Astrocyte (in vitro differentiated cells and primary cell): ENCODE measurements around the gene PPP1R15A.
"Not testable (repeated sequence)": the region's sequence is repeated elsewhere in the genome, so short reads cannot be mapped to it uniquely, and the experiment has no call there.

Experiments used
- CTCF ChIP-seq: IDR thresholded peaks from 2 replicates; pipeline ENCODE4 v1.5.1; 2011; ENCODE audit warnings: low read depth, mild to moderate bottlenecking, inconsistent platforms, low read length, moderate library complexity; ENCODE audit not compliant: insufficient read depth
- EZH2 ChIP-seq: IDR thresholded peaks from 2 replicates; pipeline ENCODE4 v1.6.1; 2012; ENCODE audit warnings: mild to moderate bottlenecking, low read length, inconsistent platforms; ENCODE audit not compliant: insufficient read depth

DNA sequence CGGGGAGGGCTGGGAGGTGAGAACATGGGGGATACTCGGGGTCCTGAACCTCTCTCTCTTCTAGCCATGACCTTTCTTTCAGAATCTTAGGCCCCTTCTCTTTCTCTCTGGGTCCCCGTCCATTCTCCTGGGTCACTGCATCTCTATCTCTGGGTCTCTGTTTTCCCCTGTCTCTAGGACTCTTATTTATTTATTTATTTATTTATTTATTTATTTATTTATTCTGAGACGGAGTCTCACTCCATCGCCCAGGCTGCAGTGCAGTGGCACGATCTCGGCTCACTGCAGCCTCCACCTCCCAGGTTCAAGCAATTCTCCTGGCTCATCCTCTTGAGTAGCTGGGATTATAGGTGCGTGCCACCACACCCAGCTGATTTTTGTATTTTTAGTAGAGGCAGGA, 47.0 kb downstream of the PPP1R15A start:
- not testable (repeated sequence) for TF ChIP-seq EZH2, CTCF
